GM21619 (cell line): ENCODE measurements around the gene NCF4.

ENCODE experiments used
- ATAC-seq: cut with Tn5 transposase; IDR thresholded peaks from one replicate; pipeline ENCODE4 v1.9.1; 2021; ENCODE audit not compliant: unreplicated experiment

The NCF4 gene

DNA sequence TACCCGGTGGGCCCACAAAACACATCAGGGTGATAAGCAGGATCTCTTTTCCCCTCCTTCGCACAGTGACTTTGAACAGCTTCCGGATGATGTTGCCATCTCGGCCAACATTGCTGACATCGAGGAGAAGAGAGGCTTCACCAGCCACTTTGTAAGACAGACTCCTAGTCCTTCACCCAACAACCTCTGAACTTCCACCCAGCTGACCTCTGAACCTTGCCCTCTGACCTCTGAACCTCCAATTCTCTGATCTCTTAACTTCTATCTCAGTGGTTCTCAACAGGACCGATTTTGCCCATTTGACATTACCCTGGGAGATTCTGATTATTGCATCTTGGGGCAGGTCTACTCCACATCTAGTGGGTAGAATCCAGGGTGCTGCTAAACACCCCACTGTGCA, 3.2 kb downstream of the NCF4 start:
- no peak for ATAC-seq

- ATAC-seq = no peak
Measured at GRCh38 chr22:36864454-36865215, 3.8 kb downstream of the NCF4 start.

- no peak for ATAC-seq
Measured at GRCh38 chr22:36865346-36865745, 4.5 kb downstream of the NCF4 start.

- ATAC-seq = no peak
Measured at GRCh38 chr22:36867695-36868094, 6.9 kb downstream of the NCF4 start.

DNA sequence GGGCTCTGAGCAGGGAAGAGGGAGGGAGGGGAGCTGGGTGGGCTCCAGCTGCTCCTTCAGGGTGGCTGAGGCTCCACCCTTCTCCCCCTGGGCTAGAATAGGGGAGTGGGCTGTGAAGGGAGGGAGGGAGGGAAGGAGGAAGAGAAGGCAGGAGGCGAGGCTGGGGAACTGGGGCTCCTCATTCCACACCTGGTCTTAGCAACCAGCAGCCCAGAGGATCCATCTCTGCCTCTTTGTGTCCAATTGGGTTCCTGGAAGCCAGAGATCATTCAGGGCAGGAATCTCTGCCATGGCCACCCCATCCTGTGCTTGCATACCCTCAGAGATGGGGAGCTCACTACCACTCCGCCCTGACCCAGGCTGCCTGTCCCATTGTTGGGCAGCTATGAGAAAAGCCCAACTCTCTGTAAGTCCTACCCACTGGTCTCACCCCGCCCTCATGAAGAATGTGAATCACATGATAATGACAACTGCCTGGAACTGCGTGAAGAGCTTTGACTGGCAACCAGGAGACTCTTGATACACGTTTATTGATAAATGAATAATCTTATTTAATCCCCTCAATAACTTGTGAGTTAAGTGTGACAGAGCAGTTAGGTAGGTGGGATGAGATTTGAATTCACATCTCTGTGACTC, 7.9 kb downstream of the NCF4 start:
- ATAC-seq = no peak

GRCh38 chr22:36870250-36870649, 9.4 kb downstream of the NCF4 start:
- no peak for ATAC-seq

DNA sequence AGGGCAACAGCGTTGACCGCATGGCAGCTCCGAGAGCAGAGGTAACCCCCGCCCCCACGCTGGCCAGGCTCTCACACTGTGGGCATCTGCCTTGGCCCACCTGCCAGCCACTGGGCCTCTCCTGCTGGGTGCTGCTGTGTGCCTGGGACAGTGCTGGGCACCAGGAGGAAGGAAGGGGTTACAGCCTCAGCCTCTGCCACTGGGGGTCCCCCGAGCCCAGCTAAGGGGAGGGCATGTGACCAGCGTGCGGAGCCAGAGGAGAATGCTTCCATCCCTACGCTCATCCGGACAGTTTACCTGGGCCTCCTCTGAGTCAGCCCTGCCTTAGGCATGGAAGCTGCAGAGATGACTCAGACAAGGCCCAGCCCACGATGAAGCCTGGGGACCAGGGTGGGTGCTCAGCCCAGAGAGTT, 10.9 kb downstream of the NCF4 start:
- ATAC-seq = no peak

DNA sequence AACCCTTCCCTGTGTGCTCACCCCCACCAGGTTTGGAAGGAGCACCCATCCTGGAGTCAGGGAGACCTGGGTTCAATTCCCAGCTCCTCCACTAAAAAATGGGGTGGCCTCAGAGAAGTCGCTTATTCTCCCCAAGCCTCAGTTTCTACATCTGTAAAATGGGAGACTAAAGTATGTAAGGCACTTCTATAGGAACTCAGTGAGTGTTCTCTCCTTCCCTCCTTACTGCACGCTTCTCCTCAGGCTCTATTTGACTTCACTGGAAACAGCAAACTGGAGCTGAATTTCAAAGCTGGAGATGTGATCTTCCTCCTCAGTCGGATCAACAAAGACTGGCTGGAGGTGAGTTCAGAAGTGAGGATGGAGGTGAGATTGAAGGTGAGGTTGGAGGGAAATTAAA, 11.3 kb downstream of the NCF4 start:
- ATAC-seq = no peak

GRCh38 chr22:36872866-36873498, 12.2 kb downstream of the NCF4 start:
- no peak for ATAC-seq

- peak; percentile 84 for ATAC-seq
Measured at GRCh38 chr22:36873614-36874308, 13.0 kb downstream of the NCF4 start.

GRCh38 chr22:36874309-36874696, 13.5 kb downstream of the NCF4 start:
- ATAC-seq = no peak

GRCh38 chr22:36874736-36875135, 13.9 kb downstream of the NCF4 start:
- no peak for ATAC-seq

DNA sequence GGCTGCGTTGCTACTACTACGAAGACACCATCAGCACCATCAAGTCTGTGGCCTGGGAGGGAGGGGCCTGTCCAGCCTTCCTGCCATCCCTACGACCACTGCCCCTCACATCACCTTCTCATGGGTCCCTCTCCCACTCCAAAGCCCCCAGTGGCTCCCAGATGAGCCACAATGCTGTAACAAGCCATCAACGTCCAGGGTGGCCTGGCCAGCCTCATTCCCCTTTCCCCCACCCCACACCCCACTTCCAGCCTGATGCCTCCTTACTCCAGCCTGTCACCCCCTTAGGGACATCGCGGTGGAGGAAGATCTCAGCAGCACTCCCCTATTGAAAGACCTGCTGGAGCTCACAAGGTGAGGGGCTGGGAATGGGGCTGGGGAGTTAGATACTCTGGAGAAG, 14.9 kb downstream of the NCF4 start:
- ATAC-seq = no peak

DNA sequence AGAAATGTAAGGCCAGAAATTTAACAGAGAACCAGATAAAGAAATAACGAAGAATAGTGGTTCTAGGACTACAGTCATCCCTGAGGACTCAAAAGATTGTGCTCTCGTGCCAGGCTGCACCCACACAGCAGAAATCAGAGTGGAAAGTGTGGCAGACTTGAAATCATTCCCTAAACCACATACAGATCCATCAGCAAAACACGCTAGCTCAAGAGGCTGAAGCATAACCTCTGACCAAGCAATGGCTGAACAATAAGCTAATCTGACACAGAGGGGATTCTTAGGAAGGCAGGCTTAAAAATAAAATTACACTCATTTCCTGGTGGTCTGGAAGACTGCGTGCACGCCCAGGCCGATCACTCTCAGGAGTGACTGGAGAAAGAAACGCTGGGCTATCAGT, 19.0 kb downstream of the NCF4 start:
- no peak for ATAC-seq

DNA sequence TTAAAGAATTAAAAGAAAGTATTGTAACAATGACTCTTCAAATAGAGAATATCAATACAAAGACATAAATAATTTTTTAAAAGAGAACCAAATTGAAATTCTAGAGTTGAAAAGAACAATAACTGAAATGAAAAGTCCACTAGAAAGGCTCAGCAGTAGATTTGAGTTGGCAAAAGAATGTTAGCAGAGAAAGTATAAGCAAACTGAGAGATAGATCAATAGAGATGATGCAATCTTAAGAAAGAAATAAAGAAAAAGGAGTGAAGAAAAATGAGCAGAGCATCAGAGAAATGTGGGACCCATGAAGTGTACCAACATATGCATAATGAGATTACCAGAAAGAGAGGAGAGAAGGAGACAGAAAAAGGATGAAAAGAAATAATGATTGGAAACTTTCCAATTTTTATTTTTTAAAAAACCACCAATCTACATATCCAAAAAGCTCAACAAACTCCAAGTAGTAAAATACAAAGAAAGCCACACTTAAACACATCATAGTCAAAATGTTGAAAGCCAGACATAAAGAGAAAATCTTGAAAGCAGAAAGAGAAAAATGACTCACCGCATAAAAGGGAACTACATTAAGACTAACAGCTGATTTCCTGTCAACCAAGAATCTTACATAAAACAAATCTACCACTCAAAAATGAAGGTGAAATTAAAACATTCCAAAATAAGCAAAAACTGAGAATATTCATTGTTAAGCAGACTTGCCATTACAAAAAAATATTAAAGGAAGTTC, 20.9 kb downstream of the NCF4 start:
- ATAC-seq = no peak

DNA sequence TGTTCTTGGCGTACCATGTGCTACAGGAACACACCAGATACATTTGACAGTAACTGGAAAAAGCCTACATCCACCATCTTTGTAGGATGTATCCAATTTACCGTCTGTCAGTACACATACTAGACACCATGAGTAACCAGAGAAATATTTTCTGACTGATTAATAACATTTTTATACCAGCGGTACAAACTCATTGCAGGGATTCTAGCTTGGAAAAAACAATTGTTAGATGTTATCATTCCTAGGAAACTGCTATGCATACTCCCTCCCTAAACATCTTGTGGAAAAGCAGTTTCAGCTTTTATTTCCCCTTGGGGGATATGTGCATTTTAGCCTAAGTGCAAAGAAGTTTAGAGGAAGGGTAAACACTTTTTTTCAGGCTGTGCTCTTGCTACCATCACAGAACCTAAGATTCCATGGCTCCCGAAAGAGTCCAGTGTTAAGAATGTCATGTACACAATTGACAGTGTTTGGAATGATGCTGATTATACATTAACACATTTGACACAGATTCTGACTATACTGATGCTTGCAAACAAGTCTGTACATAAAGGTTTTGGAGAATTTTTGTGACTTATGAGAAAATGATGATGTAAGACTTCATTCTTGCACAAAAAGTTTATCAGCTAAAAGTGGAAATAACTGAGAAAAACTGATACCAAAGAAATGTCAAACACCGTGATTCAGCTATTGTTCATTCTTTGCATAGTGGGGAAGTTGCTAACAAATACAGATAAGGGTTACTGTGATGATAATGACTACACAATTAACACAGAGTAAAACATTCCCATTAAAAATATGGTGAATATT, 23.7 kb downstream of the NCF4 start:
- no peak for ATAC-seq

GRCh38 chr22:36885474-36885873, 24.7 kb downstream of the NCF4 start:
- ATAC-seq = no peak

DNA sequence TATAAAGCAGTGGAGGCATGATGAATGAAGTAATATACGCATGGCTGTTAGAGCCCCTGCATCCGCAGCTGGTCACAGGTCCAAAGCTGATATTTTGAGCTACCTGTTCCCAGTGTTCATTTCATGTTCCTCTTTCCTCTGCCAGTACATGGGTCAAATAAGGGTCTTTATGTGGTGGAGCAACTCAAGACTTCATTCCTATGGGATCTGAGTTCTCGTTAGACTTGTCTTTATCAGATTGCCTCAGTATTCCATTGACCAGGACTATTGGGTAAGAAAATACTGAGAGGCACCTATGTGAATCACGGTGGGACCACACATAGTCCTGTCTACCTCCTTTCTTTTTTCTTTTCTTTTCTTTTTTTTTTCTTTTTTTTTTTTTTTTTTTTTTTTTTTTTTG, 25.2 kb downstream of the NCF4 start:
- ATAC-seq = no peak

- ATAC-seq = no peak
Measured at GRCh38 chr22:36887162-36887561, 26.4 kb downstream of the NCF4 start.

GRCh38 chr22:36891646-36892045, 30.8 kb downstream of the NCF4 start:
- ATAC-seq = no peak
